MCF 10A (cell line): ENCODE measurements around the gene LSR. TPM values are rescaled to one million over a fixed set of nuclear protein-coding genes. Genes with fewer than 3 reads are reported as not detected.

Experiments
- BruUV-seq: library from RNA; stranded (reverse); fragments of 400-500 nt; replicated peaks from 2 replicates; lab custom pipeline; 2021; lab: Mats Ljungman, UMichigan
- CTCF ChIA-PET: fragments of 300-600 bp; sonication (Branson Sonifier 250); formaldehyde crosslinking; extraction: SDS; loops from one replicate; lab custom pipeline; 2021; ENCODE audit warnings: antibody characterized with exemption, inconsistent platforms; lab: Yijun Ruan, JAX
- POLR2A ChIA-PET: fragments of 300-600, 350-650 bp; sonication (Branson Sonifier 250); formaldehyde crosslinking; extraction: SDS; loops from one replicate; lab custom pipeline; 2020; ENCODE audit warnings: antibody characterized with exemption, inconsistent platforms; lab: Yijun Ruan, JAX
- DNase-seq: peaks from one replicate; pipeline ENCODE4 v3.0.0-alpha.2; 2018; ENCODE audit not compliant: unreplicated experiment
- H3K27ac Mint-ChIP-seq: one replicate; pipeline ENCODE4 v1.8.0; 2022; ENCODE audit warnings: mild to moderate bottlenecking, low read depth, mixed read lengths; ENCODE audit not compliant: unreplicated experiment
- H3K27me3 Mint-ChIP-seq: one replicate; pipeline ENCODE4 v1.8.0; 2022; ENCODE audit warnings: mixed read lengths; ENCODE audit not compliant: insufficient read depth, unreplicated experiment
- H3K36me3 Mint-ChIP-seq: one replicate; pipeline ENCODE4 v1.8.0; 2022; ENCODE audit warnings: mild to moderate bottlenecking, moderate library complexity, mixed read lengths; ENCODE audit not compliant: insufficient read depth, unreplicated experiment
- H3K4me1 Mint-ChIP-seq: one replicate; pipeline ENCODE4 v1.8.0; 2022; ENCODE audit warnings: mixed read lengths; ENCODE audit not compliant: insufficient read depth, unreplicated experiment
- H3K4me3 Mint-ChIP-seq: one replicate; pipeline ENCODE4 v1.8.0; 2022; ENCODE audit warnings: mild to moderate bottlenecking, moderate library complexity, mixed read lengths; ENCODE audit not compliant: unreplicated experiment
- H3K9me3 Mint-ChIP-seq: one replicate; pipeline ENCODE4 v1.8.0; 2022; ENCODE audit warnings: mixed read lengths; ENCODE audit not compliant: unreplicated experiment
- intact Hi-C: fragments of 100-400 bp; cut with micrococcal nuclease; formaldehyde crosslinking; loops from 2 replicates; pipeline ENCODE4 v1.14.1; 2022
- total RNA-seq: library from RNA; stranded (reverse); gene quantifications from 2 replicates; pipeline ENCODE4 v1.2.3, GENCODE V29; 2022
- TF ChIP-seq, protein P1 (sequence below): fragments of 200-600 bp; IDR thresholded peaks from one replicate; pipeline ENCODE4 v1.8.0; 2022; ENCODE audit warnings: antibody characterized with exemption, mild to moderate bottlenecking; ENCODE audit not compliant: unreplicated experiment

The LSR gene
- total RNA-seq, 1 experiment from 2014 or later = 64.1 TPM

DNA sequence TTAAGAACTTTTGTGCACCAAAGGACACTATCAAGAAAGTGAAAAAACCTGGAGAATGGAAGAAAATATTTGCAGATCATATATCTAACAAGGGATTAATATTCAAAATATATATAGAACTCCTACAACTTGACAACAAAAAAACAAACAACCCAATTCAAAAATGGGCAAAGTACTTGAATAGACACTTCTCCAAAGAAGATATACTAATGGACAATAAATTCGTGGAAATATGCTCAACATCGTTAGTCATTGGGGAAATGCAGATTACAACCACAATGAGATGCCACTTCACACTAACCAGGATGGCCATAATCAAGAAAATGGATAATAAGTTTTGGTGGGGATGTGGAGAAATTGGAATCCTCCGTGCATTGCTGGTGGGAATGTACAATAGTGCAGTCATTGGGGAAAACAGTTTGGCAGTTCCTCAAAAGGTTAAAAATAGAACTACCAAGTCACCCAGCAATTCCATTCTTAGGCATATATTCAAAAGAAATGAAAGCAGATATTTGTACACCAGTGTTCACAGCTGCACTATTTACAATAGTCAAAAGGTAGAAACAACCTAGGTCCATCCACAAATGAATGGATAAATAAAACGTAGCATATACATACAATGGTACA is 2.2 kb upstream of the LSR start:
- peaks cover 9% of the 10 kb centered on the region for H3K9me3 Mint-ChIP-seq
- BruUV-seq = no TSS peak
- no peak for DNase-seq
- ChIA-PET POLR2A (no interaction called here), CTCF (no interaction called here)
- no peak overlapping the region for H3K27ac Mint-ChIP-seq
- TF ChIP-seq, protein P1, sequence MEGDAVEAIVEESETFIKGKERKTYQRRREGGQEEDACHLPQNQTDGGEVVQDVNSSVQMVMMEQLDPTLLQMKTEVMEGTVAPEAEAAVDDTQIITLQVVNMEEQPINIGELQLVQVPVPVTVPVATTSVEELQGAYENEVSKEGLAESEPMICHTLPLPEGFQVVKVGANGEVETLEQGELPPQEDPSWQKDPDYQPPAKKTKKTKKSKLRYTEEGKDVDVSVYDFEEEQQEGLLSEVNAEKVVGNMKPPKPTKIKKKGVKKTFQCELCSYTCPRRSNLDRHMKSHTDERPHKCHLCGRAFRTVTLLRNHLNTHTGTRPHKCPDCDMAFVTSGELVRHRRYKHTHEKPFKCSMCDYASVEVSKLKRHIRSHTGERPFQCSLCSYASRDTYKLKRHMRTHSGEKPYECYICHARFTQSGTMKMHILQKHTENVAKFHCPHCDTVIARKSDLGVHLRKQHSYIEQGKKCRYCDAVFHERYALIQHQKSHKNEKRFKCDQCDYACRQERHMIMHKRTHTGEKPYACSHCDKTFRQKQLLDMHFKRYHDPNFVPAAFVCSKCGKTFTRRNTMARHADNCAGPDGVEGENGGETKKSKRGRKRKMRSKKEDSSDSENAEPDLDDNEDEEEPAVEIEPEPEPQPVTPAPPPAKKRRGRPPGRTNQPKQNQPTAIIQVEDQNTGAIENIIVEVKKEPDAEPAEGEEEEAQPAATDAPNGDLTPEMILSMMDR = no peak
- intact Hi-C loops = loop anchor here (10.0 kb wide), 1 partner anchor 182 kb away; no protein-coding TSS in a partner anchor
- peaks cover 16% of the 10 kb centered on the region for H3K4me1 Mint-ChIP-seq
- peaks cover 6% of the 10 kb centered on the region for H3K27me3 Mint-ChIP-seq
- peak overlapping the region; percentile 92 for H3K4me3 Mint-ChIP-seq
- H3K36me3 Mint-ChIP-seq = peaks cover 13% of the 10 kb centered on the region

GRCh38 chr19:35247526-35248309 is 1.1 kb upstream of the LSR start:
- DNase-seq = peak; percentile 90
- Mint-ChIP-seq H3K4me1 (peaks cover 16% of the 10 kb centered on the region), H3K27ac (peak overlapping the region; percentile 99), H3K9me3 (peaks cover 8% of the 10 kb centered on the region), H3K4me3 (peak overlapping the region; percentile 92), H3K36me3 (peaks cover 25% of the 10 kb centered on the region), H3K27me3 (no peaks in the 10 kb centered on the region)
- ChIA-PET CTCF (interaction anchor here (0.5 to 0.6 kb wide), 2 partner anchors 113 to 390 kb away, joined by 3 read pairs; partner anchors contain the start of gene LGI4), POLR2A (interaction anchor here (0.6 to 1.7 kb wide), 6 partner anchors 8 to 365 kb away, joined by 3 to 4 read pairs (median 3); no protein-coding TSS in a partner anchor)
- TF ChIP-seq, protein P1 = peak; percentile 51
- intact Hi-C loops = loop anchor here (1.0 to 10.0 kb wide), 2 partner anchors 93 to 183 kb away; partner anchors contain the start of gene FXYD5
- TSS peak; percentile 62 for BruUV-seq

GRCh38 chr19:35249146-35249847 is 495 bp downstream of the LSR start:
- intact Hi-C loops = loop anchor here (10.0 kb wide), 1 partner anchor 184 kb away; no protein-coding TSS in a partner anchor
- Mint-ChIP-seq H3K36me3 (peaks cover 35% of the 10 kb centered on the region), H3K27me3 (no peaks in the 10 kb centered on the region), H3K9me3 (no peaks in the 10 kb centered on the region), H3K4me1 (peaks cover 16% of the 10 kb centered on the region), H3K27ac (peak overlapping the region; percentile 99), H3K4me3 (peak overlapping the region; percentile 92)
- ChIA-PET POLR2A (interaction anchor here (0.6 kb wide), 1 partner anchor 17 kb away, joined by 3 read pairs; no protein-coding TSS in a partner anchor), CTCF (no interaction called here)
- BruUV-seq = no TSS peak
- TF ChIP-seq, protein P1 = no peak
- peak; percentile 26 for DNase-seq
